Inflammatory macrophage treated with lipopolysaccharide for 1 hour (primary cell): ENCODE data around the gene IGSF6.
"Not testable (repeated sequence)": the region's sequence is repeated elsewhere in the genome, so short reads cannot be mapped to it uniquely, and the experiment has no call there.

ENCODE experiments used
- DNase-seq, 2 donors: peaks; one replicate each; pipeline ENCODE4 v3.0.0-alpha.2; 2020 to 2022

Gene IGSF6

DNA sequence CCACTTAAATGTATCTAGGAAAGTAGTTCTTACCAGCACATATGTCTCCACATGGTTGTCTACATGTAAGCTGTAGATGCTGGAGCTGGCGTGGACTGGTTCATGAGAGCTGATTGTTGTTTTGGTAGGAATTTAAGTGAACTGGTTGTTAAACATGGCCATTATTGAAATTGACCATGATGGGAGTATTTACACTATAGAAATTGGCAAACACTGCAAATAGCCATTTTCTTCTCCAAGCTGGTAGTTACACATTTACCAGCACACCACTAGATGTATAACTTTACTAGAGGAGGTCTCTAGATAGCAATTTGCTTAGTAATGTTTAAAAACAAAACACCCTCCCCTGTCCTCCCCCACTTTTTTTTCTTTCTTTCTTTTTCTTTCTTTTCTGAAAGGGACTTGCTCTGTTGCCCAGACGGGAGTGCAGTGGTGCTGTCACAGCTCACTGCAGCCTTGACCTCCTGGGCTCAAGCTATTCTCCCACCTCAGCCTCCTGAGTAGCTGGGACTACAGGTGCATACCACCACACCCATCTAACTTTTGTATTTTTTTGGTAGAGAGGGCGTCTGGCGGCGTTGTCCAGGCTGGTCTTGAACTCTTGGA, 24.2 kb downstream of the IGSF6 start:
- no peak for DNase-seq

DNA sequence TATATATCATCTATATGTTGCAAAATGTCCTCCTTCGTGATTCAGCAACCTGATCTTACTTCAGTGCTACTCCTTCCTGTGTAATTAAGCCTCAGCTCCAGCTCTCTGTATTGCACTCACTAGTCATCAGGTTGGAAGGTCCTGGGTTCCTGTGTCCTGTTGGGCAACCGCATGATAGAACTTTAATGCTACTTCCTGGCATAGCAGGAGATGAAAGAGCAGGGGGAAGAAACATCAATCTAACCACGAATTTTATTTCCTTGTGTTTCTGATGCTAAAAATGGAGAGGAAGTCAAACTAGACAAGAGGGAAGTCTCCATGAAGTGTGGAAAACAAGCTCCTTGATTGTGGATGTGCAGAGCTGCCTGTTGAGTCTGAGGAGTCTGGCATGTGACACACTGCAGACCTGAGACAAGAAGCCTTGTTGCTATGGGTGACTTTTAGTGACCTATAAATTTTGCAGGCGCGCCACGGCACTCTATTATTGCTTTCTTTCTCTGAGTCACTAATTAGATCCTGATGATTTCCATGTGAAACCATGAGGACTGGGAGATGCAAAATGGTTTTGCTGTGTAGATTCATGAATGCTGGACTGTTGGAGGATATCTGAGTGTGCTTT, 25.6 kb downstream of the IGSF6 start:
- peak; percentile 71 to 87 for DNase-seq

DNA sequence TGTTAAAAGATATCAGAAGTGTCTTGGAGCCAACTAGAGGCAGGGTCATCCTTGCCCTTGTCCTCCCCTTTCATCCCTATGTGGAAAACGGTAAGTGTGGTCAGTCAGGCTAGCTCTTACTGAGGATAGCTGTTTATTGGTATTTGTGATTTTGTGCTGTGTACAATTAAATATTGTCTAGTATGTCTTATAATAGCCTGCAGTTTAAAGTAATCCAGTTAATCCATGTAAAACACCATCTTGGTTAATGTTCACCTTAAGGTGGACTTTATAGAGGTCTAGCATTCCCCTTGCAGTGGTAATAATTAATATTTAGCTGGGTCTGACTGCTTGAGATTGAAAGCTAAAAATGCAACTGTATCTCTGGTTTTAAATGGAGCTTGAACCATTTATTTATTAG, 27.4 kb downstream of the IGSF6 start:
- DNase-seq: no peak

DNA sequence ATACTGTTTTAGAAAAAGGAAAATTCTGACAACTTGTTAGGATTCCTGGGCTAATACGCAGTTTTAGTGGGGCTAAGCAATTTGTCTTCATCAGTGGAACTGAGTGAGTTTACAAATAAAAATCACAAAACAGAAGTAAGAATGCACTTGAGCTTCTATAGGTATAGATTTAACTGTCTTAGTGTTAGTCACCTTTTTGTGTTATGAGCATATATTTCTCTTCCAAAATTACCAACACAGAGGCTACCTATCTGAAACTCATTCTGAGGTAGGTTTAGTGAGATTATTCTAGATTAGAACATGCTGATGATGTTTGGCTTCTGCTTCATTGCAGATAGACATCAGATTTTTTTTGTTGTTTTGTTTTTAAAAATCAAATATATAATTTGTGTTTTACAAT, 29.9 kb downstream of the IGSF6 start:
- DNase-seq: no peak

DNA sequence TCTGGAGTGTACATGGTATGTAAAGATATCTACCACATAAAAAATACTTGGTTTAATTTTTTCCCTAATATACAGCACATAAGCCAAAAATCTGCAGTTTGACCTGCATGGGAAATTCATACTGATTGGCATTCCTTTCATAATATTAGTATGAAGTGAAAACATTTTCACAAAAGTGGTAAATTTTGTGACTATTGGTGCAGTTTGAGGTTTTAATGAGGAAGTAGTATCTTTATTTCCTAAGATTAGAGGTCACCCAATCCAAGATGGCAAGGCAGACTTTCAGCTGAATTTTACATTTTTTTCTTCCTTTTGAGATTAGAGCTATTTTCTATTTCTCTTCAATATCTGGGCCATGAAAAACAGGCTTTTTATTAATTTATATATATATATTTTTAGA, 31.8 kb downstream of the IGSF6 start:
- DNase-seq: peak; percentile 39 to 54

DNA sequence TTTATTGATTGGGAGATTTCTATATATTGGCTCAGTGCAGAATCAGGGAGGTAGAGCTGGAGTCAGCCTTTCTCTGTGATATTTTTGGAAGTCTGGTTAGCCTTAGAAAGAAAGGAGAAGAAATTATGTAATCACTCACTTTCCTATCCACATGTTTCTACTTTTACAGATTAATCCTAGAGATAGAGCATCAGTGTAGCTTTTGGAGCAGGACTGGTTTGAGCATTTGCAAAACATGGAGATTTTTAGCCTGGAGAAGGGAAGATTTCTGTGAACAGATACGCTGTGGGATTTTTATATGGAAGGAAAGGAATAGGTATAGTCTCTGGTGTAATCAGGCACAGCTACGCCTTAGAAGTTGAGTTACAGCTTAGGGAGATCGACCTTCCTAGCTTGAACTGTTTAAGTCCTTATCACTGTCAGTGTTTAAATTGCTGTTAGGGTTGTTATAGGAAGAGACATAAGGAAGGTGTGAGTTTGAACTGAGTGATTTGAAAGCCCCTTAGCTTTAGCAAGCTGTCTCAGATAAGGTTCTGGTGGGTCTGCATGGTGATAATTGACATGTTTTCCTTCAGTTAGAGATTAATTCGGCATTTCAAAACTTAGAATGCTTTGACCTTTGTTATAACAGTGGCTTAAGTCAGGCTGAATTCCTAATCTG, 32.5 kb downstream of the IGSF6 start:
- DNase-seq: no peak

DNA sequence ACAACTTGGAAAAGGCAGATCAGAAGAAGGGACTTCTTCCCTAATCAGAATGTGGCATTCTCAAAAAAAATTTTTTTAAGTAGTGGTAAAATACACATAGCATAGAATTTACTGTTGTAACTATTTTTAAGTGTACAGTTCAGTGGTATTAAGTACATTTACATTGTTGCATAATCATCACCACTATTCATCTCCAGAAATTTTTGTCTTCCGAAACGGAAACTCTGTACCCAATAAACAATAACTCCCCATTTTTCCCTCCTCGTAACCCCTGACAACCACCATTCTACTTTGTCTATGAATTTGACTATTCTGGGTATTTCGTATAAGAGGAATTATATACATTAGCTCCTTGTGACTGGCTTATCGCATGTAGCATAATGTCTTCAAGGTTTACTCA, 34.1 kb downstream of the IGSF6 start:
- peak; percentile 48 to 60 for DNase-seq

- DNase-seq: peak; percentile 84 to 94
Observed at GRCh38 chr16:21617607-21618006, 34.8 kb downstream of the IGSF6 start.

DNA sequence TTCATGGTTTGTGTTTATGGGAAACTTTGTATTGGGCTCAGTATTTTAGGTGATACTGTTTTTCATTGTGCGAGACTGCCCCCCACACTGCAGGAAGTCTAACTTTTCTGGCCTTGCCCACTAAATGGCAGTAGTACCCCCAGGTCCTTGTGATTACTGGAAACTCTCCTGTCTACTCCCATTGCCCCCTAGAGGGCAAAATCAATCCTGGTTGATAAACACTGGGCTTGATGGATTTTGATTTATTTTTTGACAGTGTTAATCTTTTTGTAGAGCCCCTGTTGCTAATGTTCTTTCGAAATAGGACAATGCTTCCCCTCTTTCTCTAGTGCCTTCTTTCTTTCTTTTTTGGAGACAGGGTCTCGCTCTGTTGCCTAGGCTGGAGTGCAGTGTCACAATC, 37.5 kb downstream of the IGSF6 start:
- DNase-seq: no peak

DNA sequence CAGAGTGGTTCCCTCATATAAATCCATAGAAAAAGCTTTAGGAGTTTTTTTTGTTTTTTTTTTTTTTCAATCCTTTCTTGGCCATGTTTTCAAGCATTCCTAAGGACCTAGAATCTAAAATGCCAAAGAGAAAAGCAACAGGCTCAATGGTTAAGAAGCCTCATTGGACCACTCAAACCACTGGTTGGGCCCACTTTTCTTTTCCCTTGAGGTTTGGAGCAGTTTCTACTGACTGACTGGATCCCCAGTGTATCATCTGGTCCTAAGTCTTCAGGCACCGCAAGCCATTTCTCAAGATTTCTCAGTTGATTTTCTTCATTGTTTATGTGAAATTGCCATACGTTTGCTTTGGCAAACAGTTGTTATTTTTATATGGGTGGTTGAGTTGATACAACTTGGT, 38.6 kb downstream of the IGSF6 start:
- no peak for DNase-seq

DNA sequence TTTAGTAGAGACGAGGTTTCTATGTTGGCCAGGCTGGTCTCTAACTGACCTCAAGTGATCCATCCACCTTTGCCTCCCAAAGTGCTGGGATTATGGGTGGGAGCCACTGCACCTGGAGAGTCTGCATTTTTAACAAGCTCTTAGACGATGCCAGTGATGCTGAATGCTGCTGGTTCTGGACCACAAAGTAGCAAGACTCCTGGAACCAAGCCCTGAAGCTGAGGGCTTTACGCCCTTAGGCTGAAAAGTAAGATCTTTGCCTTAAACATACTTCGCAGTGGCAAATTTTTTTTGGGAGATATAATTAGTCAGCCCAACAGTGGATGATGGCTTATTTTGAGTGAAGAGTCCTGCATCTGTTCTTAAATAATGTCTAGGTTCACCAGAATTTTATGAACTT, 39.0 kb downstream of the IGSF6 start:
- DNase-seq: no peak

GRCh38 chr16:21611556-21612384, 40.6 kb downstream of the IGSF6 start:
- DNase-seq: peak; percentile 78 to 92

DNA sequence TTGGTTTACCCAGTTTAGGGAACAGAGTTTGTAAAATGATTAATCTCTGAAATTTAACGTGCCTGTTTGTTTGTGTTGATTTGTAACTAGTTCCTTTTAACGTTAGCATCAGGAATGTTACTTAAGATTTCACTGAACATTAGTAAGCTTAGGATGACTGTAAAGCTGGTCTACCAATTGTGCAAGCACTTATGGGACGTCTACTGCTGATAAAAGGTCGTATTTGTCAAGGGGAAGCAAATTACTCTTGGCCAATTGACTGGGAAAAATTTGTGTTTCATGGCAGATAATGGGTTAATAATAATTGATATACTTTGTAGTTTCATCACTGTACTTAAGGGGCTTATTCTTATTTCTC, 41.2 kb downstream of the IGSF6 start:
- peak; percentile 78 to 94 for DNase-seq

DNA sequence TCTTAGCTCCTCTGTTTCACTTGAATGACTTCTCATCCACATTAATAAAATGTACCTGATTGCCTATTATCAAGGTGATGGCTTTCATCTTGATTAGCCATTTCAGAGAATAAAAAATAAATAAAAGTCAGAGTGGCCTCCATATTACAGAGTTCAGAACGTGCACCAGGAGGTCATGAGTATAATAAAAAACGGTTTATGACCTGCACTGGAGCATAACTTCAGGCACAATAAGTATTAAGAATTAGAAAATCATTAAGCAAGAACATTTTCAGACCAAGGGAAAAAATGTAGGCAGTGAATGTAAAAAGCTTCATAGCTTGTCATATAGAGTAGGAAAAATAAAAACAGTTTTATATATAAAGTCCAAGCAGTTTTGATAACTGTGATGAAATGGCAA, 41.6 kb downstream of the IGSF6 start:
- no peak for DNase-seq

GRCh38 chr16:21610006-21610544, 42.3 kb downstream of the IGSF6 start:
- DNase-seq: peak in 1 of 2 donors; percentile 57

GRCh38 chr16:21608639-21609328, 43.6 kb downstream of the IGSF6 start:
- DNase-seq: peak; percentile 95 to 96

DNA sequence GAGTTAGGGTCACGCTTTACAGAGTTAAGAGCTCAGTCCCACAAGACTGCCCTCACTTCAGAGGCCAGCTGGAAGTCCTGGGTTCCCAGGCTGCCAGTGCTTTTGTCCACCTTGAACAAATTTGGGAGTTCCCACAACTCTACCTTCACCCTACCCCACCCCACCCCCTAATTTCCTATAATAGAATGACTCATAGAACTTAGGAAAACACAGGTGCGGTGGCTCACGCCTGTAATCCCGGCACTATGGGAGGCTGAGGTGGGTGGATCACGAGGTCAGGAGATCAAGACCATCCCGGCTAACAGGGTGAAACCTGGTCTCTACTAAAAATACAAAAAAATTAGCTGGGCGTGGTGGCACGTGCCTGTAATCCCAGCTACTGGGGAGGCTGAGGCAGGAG, 46.6 kb downstream of the IGSF6 start:
- DNase-seq: not testable (repeated sequence)

DNA sequence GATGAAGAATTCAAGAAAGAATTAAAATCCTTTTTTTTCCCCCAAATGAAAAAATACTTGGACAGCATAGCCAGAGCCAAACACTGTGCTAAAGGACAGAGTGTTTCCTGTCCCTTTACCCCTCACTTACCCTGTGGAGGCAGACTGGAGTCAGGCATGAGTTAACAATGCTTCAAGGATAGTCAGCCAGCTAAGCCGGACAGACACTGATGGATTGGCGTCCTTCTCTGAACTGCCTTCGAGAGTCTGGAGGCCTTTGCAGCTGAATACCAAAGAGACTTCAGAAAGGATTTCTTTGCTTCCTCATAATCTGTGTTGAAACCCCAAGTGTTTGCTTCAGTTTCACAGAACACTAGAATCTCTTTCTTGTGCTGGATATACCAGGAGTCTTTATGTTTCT, 48.5 kb downstream of the IGSF6 start:
- peak; percentile 61 for DNase-seq

DNA sequence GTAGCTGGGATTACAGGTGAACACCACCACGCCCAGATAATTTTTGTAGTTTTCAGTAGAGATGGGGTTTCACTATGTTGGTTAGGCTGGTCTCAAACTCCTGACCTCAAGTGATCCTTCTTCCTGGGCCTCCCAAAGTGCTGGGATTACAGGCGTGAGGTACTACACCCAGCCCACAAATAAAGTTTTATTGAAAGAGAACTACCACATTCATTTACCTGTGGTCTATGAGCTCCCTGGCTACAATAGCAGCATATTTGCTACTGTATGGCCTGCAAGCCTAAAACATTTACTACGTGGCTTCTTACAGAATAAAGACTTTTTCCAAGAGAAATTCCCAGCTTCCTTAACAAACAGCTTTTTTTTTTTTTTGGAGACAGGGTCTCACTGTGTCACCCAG, 49.6 kb downstream of the IGSF6 start:
- no peak for DNase-seq

- DNase-seq: peak; percentile 46 to 70
Observed at GRCh38 chr16:21600031-21600773, 52.2 kb downstream of the IGSF6 start.

- DNase-seq: peak; percentile 92 to 96
Observed at GRCh38 chr16:21599122-21600030, 53.0 kb downstream of the IGSF6 start, which contains the start of gene METTL9. Gene METTL9 (plus strand): TSS chr16:21599577. CDS start chr16:21599734, 157 bp downstream.
